K562 (cell line): ENCODE measurements around the gene ZZZ3. TPM values are rescaled to one million over a fixed set of nuclear protein-coding genes. Genes with fewer than 3 reads are reported as not detected.
A peak's percentile ranks its signal among the peaks of the same experiment; 100 is the strongest.

Experiments
- AFF4 ChIP-seq: sonication (generic); formaldehyde crosslinking; IDR thresholded peaks from 2 replicates; pipeline ENCODE4 v1.8.0; 2023; ENCODE audit warnings: mild to moderate bottlenecking, missing genetic modification reagents
- ATF7 ChIP-seq: fragments of 450-650 bp; IDR thresholded peaks from 2 replicates; pipeline ENCODE4 v1.7.1; 2014; ENCODE audit warnings: mild to moderate bottlenecking, moderate library complexity
- DDX20 ChIP-seq: fragments of 450-650 bp; IDR thresholded peaks from 2 replicates; pipeline ENCODE4 v1.6.1; 2016; ENCODE audit warnings: missing genetic modification characterization, low read depth, mild to moderate bottlenecking, missing compliant biosample characterization, moderate library complexity
- GATAD2B ChIP-seq: fragments of 450-650 bp; IDR thresholded peaks from 2 replicates; pipeline ENCODE4 v1.6.1; 2017; ENCODE audit warnings: mild to moderate bottlenecking, borderline replicate concordance
- MCM3 ChIP-seq: fragments of 450-650 bp; IDR thresholded peaks from 2 replicates; pipeline ENCODE4 v1.6.1; 2016
- NFATC3 ChIP-seq: fragments of 450-650 bp; IDR thresholded peaks from 2 replicates; pipeline ENCODE4 v1.6.1; 2017; ENCODE audit warnings: mild to moderate bottlenecking
- PHF21A ChIP-seq: fragments of 450-650 bp; IDR thresholded peaks from 2 replicates; pipeline ENCODE4 v1.6.1; 2017; ENCODE audit warnings: low read depth, borderline replicate concordance
- POLR3G ChIP-seq: IDR thresholded peaks from 2 replicates; pipeline ENCODE4 v1.6.1; 2011; ENCODE audit not compliant: insufficient read length, insufficient replicate concordance; ENCODE audit errors: extremely low read depth
- SP2 ChIP-seq: IDR thresholded peaks from 2 replicates; pipeline ENCODE4 v1.6.1; 2011; ENCODE audit warnings: mild to moderate bottlenecking, low read depth, low read length, moderate library complexity; ENCODE audit not compliant: poor library complexity, severe bottlenecking; ENCODE audit errors: extremely low read depth
- STAT5A ChIP-seq: IDR thresholded peaks from 2 replicates; pipeline ENCODE4 v1.6.1; 2012; ENCODE audit warnings: low read length, inconsistent platforms, borderline replicate concordance
- TCF7 ChIP-seq: sonication (generic); IDR thresholded peaks from 2 replicates; pipeline ENCODE4 v1.6.1; 2016; ENCODE audit warnings: antibody characterized with exemption, borderline replicate concordance
- TSC22D4 ChIP-seq: fragments of 450-650 bp; IDR thresholded peaks from 2 replicates; pipeline ENCODE4 v1.6.1; 2016; ENCODE audit warnings: missing genetic modification characterization, missing biosample characterization, control low read depth
- YBX1 ChIP-seq: fragments of 450-650 bp; IDR thresholded peaks from 2 replicates; pipeline ENCODE4 v1.7.1; 2016; ENCODE audit warnings: mild to moderate bottlenecking
- ZBTB7A ChIP-seq: IDR thresholded peaks from 2 replicates; pipeline ENCODE4 v1.6.1; 2011; ENCODE audit warnings: low read depth, mild to moderate bottlenecking, low read length, moderate library complexity, borderline replicate concordance; ENCODE audit not compliant: control insufficient read depth
- ZFP1 ChIP-seq: fragments of 450-650 bp; formaldehyde crosslinking; IDR thresholded peaks from 2 replicates; pipeline ENCODE4 v1.4.0; 2020; ENCODE audit warnings: mild to moderate bottlenecking, mixed read lengths
- ZMIZ1 ChIP-seq, 2 experiments: fragments of 150-350 bp in 1 of 2; IDR thresholded peaks; 2 replicates each; pipeline ENCODE4 v1.6.1; 2012 to 2016; ENCODE audit warnings: low read depth in 2 of 2, low read length in 2 of 2, mild to moderate bottlenecking in 1 of 2, moderate library complexity in 1 of 2
- ZNF197 ChIP-seq: fragments of 200-800 bp; sonication (Bioruptor generic); IDR thresholded peaks from 2 replicates; pipeline ENCODE4 v1.6.1; 2016; ENCODE audit warnings: low read depth, missing genetic modification characterization, missing compliant biosample characterization
- ZNF217 ChIP-seq: sonication (generic); formaldehyde crosslinking; IDR thresholded peaks from 2 replicates; pipeline ENCODE4 v1.8.0; 2022; ENCODE audit warnings: mild to moderate bottlenecking, missing genetic modification reagents
- ZNF347 ChIP-seq: fragments of 450-650 bp; formaldehyde crosslinking; IDR thresholded peaks from 2 replicates; pipeline ENCODE4 v1.4.0; 2020; ENCODE audit warnings: low read depth, mild to moderate bottlenecking, moderate library complexity
- ZNF830 ChIP-seq: fragments of 250-450 bp; sonication (Bioruptor Pico); IDR thresholded peaks from 2 replicates; pipeline ENCODE4 v1.5.0; 2021; ENCODE audit warnings: mild to moderate bottlenecking
- polyA plus RNA-seq, 8 experiments: library from polyadenylated mRNA; depleted of rRNA in 4 of 8; stranded (reverse) in 5 of 8; unstranded in 3 of 8; fragments of >200 nt; fragmentation: Nextera tagmentation in 2 of 8; fragmentation: Illumina TruSeq in 1 of 8; extraction: Ambion mirVana in 2 of 8; extraction: Trizol in 1 of 8; gene quantifications; 2 replicates each; pipeline versions ENCODE4 v1.2.1 to v1.2.3, GENCODE V29; 2011 to 2014; ENCODE audit warnings: inconsistent platforms in 1 of 8, missing spikeins in 1 of 8
- total RNA-seq, 7 experiments: library from RNA; depleted of rRNA in 6 of 7; stranded (reverse); fragments of >200 nt in 6 of 7; fragmentation: Illumina TruSeq in 2 of 7; extraction: Trizol in 2 of 7; gene quantifications; 2 replicates each; pipeline versions ENCODE4 v1.2.1 to v1.2.3, GENCODE V29; 2011 to 2021; ENCODE audit warnings: low replicate concordance in 1 of 7
- TF ChIP-seq, protein P1 (sequence below): fragments of 450-650 bp; conservative IDR thresholded peaks from 2 replicates; pipeline ENCODE4 v1.6.1; 2016; ENCODE audit warnings: missing genetic modification characterization, low read depth, mild to moderate bottlenecking, missing compliant biosample characterization, moderate library complexity

The ZZZ3 gene
- total and polyA plus RNA-seq, 9 of the 15 experiments (the other 6 are each of a cell fraction or from before 2014, with no cell fraction given): 13.9 to 64.0 (median 36.7) TPM

DNA sequence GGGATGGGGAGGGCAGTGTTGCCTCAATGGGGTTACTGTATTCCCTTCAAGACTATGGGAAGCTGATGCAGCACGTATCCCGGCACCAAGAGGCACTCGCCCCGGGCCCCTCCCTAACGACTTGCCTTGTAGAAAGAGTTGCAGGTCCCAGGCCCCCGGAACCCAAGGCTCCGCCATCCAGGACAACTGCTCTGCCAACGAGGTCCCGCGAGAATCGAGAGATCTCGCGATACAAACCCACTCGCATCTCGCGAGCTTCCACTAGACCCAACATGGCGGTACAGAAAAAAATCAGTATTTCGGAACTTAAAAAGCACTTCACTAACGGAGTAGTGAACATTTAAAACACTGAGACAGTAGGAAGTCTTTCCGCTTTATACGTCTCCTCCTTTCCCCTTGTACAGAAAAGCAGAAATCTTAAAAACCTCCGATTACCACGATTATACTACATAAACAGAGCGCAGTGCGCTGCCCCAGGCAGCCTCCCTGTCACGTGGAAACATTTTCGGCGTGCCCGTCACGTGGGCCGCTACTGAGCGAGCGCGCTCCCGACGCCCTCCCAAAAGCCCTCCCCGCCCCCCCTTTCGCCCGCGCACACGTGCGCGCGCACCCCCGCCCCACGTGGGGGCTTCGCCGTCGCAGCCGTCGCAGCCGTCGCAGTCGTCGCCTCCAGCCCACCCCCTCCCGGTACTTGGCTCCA, at the start of gene ZZZ3 (continued):
- TF ChIP-seq GATAD2B (no peak), TCF7 (no peak), DDX20 (tag) (no peak), ZNF217 (CRISPR knock-in tag) (no peak), POLR3G (no peak), STAT5A (no peak), TSC22D4 (no peak), PHF21A (no peak; the same call in 1 of the 2 replicates), ZNF830 (0 out of 2 replicates have a peak, but pooled peaks have one; percentile 35), ATF7 (0 out of 2 replicates have a peak, but pooled peaks have one; percentile 46), SP2 (no peak), YBX1 (no peak), MCM3 (no peak), ZMIZ1 (IDR thresholded peaks at IDR 0.05; ENCODE audit: low read depth in 2 of 2, low read length in 2 of 2) (no peak), NFATC3 (no peak; the same call in 1 of the 2 replicates), ZBTB7A (peak; percentile 79; the same call in 1 of the 2 replicates), ZNF347 (CRISPR knock-in tag) (no peak), ZFP1 (no peak), AFF4 (peak; percentile 65), ZNF197 (peak; percentile 86; the same call in 1 of the 2 replicates)
- TF ChIP-seq, protein P1, sequence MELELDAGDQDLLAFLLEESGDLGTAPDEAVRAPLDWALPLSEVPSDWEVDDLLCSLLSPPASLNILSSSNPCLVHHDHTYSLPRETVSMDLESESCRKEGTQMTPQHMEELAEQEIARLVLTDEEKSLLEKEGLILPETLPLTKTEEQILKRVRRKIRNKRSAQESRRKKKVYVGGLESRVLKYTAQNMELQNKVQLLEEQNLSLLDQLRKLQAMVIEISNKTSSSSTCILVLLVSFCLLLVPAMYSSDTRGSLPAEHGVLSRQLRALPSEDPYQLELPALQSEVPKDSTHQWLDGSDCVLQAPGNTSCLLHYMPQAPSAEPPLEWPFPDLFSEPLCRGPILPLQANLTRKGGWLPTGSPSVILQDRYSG (tag): no peak
